Activated CD4-positive, alpha-beta T cell treated with anti-CD3 and anti-CD28 coated beads, Interleukin-2, Interleukin-6, amounts not matched to agents 100 ng/mL and 50 ng/mL, durations not matched to agents 16 hours and 8 hours (primary cell): Measurements from ENCODE around the gene CYP2A13.
"Not testable (repeated sequence)": the region's sequence is repeated elsewhere in the genome, so short reads cannot be mapped to it uniquely, and the experiment has no call there.

Experiments
- DNase-seq: peaks from one replicate; pipeline ENCODE4 v3.0.0-alpha.2; 2020

CYP2A13 gene

DNA sequence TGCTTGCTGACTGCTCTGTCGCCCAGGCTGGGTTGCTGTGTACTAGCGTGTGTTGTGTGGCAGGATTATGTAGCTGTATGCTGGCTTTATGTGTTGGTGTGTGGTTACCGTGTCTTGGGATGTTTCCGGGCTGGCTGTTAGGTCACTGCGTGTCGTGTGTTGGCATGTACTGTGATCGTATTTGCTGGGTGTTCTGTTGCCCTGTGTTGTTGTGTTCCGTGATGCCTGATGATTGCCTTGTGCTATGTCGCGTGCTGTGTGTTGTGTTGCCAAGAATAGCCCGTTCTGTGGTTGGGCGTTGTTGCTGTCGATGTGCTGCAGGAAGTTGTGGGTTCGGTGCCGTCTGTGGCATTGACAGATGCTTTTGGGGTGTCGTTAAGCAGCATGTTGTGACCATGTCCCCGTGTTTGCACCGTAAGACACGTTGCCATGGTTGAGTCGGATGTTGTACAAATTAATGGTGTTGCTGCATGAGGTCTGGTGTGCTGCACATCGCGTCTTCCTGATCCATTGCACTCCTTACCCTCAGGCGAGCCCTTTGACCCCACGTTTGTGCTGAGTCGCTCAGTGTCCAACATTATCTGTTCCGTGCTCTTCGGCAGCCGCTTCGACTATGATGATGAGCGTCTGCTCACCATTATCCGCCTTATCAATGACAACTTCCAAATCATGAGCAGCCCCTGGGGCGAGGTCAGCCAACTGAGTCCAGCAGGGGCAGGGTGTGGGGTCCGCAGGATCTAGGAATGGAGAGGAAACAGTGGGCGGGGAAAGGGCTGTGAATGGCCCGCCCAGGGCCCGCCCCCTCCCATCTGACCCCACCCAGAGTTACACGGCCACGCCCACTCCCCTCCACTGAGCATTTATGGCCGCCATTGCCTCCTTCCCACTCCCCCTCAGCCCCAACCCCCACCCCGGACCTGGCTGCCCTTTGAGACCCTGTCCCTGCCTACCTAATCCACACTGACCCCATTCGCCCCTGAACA, 33.0 kb downstream of the CYP2A13 start:
- peak; percentile 44 for DNase-seq

DNA sequence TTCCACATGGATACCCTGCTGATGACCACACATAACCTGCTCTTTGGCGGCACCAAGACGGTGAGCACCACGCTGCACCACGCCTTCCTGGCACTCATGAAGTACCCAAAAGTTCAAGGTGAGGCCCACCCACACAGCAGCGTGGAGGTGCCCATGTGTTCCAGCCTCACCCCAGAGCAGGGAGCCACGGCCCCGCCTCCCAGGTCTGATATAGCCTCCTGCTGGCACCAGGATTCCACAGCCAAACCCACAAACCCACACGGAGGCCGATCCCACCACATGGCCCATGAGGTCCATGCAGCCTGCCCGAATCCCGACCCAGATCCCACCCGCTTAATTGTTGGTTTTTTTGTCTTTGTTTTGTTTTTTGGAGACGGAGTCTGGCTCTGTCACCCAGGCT, 34.6 kb downstream of the CYP2A13 start:
- not testable (repeated sequence) for DNase-seq

DNA sequence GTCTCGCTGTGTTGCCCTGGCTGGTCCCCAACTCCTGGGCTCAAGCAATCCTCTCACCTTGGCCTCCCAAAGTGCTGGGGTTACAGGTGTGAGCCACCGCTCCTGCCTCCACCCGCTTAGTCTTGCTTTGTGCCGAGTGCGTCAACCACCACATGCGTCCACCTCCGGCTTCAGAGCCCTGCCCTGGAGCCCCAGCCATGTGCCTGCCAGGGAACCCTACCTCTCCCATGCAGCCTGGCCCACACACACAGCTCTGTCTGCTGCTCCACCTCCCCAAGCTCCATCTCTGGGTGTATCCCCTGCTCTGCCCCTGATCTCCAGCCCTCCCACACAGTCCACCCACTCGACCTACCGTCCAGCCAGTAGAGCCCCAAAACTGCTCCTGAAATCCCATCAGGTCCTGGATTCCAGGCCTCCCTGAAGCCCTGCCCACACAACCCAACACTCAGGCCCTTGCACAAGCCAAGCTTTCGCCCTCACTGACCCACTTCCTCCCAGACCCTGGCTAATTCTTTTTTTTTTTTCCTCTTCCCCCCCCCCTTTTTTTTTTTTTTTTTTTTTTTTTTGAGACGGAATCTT, 35.6 kb downstream of the CYP2A13 start:
- no peak for DNase-seq

DNA sequence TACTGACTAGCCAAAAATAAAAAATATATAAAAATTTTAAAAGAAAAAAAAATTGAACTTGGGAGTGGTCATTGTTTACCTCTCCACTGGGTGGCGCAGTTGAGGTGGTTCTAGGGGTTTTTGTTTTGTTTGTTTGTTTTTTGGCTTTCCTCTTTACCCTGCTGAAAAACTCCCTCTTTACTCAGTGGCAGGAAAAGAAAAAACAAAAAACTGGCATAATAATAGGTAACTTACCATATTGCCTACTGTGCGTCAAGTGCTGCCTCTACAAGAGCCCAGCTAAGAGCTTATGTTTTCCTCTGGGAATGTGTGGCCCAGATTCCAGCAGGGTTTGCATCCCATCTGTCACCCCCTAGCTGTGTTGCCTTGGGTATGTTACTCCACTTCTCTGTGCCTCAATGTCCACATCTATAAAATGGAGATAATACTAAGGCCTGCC, 38.5 kb downstream of the CYP2A13 start:
- peak; percentile 40 for DNase-seq

- DNase-seq = not testable (repeated sequence)
Measured at GRCh38 chr19:41127362-41127761, 39.1 kb downstream of the CYP2A13 start.

GRCh38 chr19:41127801-41128300, 39.6 kb downstream of the CYP2A13 start:
- DNase-seq = peak; percentile 66

GRCh38 chr19:41128692-41129091, 40.4 kb downstream of the CYP2A13 start:
- no peak for DNase-seq

GRCh38 chr19:41131186-41131585, 42.9 kb downstream of the CYP2A13 start:
- no peak for DNase-seq

- DNase-seq = no peak
Measured at GRCh38 chr19:41133260-41133659, 45.0 kb downstream of the CYP2A13 start.

- DNase-seq = no peak
Measured at GRCh38 chr19:41134616-41135015, 46.4 kb downstream of the CYP2A13 start.

DNA sequence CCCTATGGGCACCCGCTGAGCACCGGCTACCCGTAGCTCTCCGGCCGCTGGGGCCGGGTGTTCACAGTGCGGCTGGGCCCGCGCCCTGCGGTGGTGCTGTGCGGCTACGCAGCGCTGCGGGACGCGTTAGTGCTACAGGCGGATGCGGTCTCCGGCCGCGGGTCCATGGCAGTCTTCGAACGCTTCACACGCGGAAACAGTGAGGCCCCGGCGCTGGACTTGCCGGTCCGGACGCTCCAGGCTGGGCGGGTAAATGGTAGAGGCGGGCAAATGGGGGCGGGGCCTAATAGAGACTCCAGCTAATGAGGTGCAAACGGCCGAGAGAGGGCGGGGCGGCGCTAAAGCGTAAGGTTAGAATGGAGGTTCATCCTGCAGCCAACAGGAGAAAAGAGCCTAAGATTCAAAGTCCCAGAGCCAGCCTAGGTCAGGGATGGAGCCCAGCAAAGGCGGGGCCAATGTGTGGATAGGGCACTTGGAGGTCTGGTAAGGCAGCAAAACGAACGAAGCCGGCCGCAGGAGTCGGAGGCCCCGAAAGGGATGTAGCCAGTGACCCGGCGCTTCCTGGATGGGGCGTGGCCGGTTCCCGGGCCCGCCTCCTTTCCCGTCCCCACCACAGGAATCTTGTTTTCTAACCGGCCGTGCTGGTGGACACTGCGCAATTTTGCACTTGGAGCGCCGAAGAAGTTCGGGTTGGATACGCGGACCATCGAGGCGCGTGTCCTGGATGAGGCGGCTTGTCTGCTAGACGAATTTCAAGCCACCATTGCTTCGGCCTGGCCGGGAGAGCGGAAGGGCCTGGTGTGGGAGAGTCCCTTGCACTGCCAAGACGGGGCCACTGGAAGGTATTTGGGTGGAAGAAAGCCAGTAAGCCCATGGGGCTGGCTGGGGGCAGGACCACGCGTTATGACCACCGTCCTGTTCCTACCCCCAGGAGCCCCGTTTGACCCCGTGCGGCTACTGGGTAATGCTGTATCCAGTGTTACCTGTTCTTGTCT, 47.4 kb downstream of the CYP2A13 start:
- DNase-seq = peak; percentile 21

- no peak for DNase-seq
Measured at GRCh38 chr19:41136636-41137455, 48.6 kb downstream of the CYP2A13 start.

DNA sequence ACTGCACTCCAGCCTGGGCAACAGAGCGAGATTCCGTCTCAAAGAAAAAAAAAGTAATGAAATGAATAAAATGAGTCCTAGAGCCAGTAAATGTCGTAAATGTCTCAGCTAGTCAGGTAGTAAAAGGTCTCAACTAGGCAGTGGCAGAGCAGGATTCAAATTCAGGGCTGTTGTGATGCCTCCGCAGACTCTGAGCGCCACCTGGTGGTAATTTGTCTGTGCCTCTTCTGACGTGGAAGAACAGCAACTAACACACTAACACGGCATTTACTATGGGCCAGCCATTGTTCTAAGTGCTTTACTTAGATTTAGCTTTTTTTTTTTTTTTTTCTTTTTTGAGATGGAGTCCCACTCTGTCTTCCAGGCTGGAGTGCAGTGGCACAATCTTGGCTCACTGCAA, 56.2 kb downstream of the CYP2A13 start:
- peak; percentile 87 for DNase-seq
